Neural cell (in vitro differentiated cells): ENCODE results near the gene CA12. TPM values are rescaled to one million over a fixed set of nuclear protein-coding genes. Genes with fewer than 3 reads are reported as not detected.

ENCODE experiments used
- H2AFZ ChIP-seq: fragments of 200-600, 300-800 bp; sonication (generic), shearing (Covaris generic); 2 replicates; pipeline ENCODE4 v1.6.0; 2014; ENCODE audit warnings: low read depth, mild to moderate bottlenecking, antibody characterized with exemption, low read length, moderate library complexity
- H3F3A ChIP-seq: fragments of 200-600 bp; shearing (Covaris generic); 2 replicates; pipeline ENCODE4 v1.6.1; 2016; ENCODE audit warnings: mild to moderate bottlenecking, moderate library complexity, mixed read lengths, antibody characterized with exemption, low read length; ENCODE audit not compliant: insufficient read depth, poor library complexity, severe bottlenecking
- H3K27ac ChIP-seq: fragments of 200-600, 300-800 bp; sonication (generic), shearing (Covaris generic); 2 replicates; pipeline ENCODE4 v1.5.1; 2014; ENCODE audit warnings: mild to moderate bottlenecking, low read length, moderate library complexity
- H3K27me3 ChIP-seq: fragments of 300-800, 200-600 bp; sonication (generic), shearing (Covaris generic); 2 replicates; pipeline ENCODE4 v1.6.0; 2014; ENCODE audit warnings: mild to moderate bottlenecking, low read depth, low read length, moderate library complexity; ENCODE audit not compliant: insufficient read depth
- H3K36me3 ChIP-seq: fragments of 300-800, 200-600 bp; sonication (generic), shearing (Covaris generic); 2 replicates; pipeline ENCODE4 v1.5.1; 2014; ENCODE audit warnings: mild to moderate bottlenecking, antibody characterized with exemption, low read length, moderate library complexity; ENCODE audit not compliant: insufficient read depth
- H3K4me2 ChIP-seq: fragments of 300-800, 200-600 bp; sonication (generic), shearing (Covaris generic); 2 replicates; pipeline ENCODE4 v1.6.0; 2014; ENCODE audit warnings: mild to moderate bottlenecking, low read length
- H3K4me3 ChIP-seq: fragments of 300-800, 200-600 bp; sonication (generic), shearing (Covaris generic); 2 replicates; pipeline ENCODE4 v1.5.1; 2014; ENCODE audit warnings: mild to moderate bottlenecking, low read length, moderate library complexity
- H3K79me2 ChIP-seq: fragments of 200-600 bp; shearing (Covaris generic); replicated peaks from 2 replicates; pipeline ENCODE4 v1.6.0; 2014; ENCODE audit warnings: mild to moderate bottlenecking, low read length, moderate library complexity; ENCODE audit not compliant: insufficient read depth
- H3K9ac ChIP-seq: fragments of 300-800, 200-600 bp; sonication (generic), shearing (Covaris generic); 2 replicates; pipeline ENCODE4 v1.6.1; 2016; ENCODE audit warnings: mild to moderate bottlenecking, low read length, mixed read lengths
- H3K9me2 ChIP-seq: fragments of 200-600 bp; shearing (Covaris generic); 2 replicates; pipeline ENCODE4 v1.6.1; 2016; ENCODE audit warnings: mild to moderate bottlenecking, low read length, mixed read lengths; ENCODE audit not compliant: insufficient read depth
- H3K9me3 ChIP-seq: fragments of 200-600, 300-800 bp; sonication (generic), shearing (Covaris generic); 2 replicates; pipeline ENCODE4 v1.6.1; 2016; ENCODE audit warnings: mild to moderate bottlenecking, mixed run types, low read length, moderate library complexity, mixed read lengths
- H4K20me1 ChIP-seq: fragments of 200-600 bp; shearing (Covaris generic); 2 replicates; pipeline ENCODE4 v1.6.1; 2016; ENCODE audit warnings: mild to moderate bottlenecking, mixed run types; ENCODE audit not compliant: insufficient read depth
- CTCF ChIP-seq: fragments of 450-650 bp; IDR thresholded peaks from 2 replicates; pipeline ENCODE4 v1.5.1; 2014; ENCODE audit warnings: antibody characterized with exemption, mild to moderate bottlenecking, moderate library complexity; ENCODE audit not compliant: poor library complexity, severe bottlenecking
- EP300 ChIP-seq: fragments of 450-650 bp; conservative IDR thresholded peaks from 2 replicates; pipeline ENCODE4 v1.6.1; 2014; ENCODE audit warnings: antibody characterized with exemption, mild to moderate bottlenecking, moderate library complexity; ENCODE audit not compliant: poor library complexity, severe bottlenecking
- EZH2 ChIP-seq: fragments of 200-600, 300-800 bp; shearing (Covaris generic), sonication (generic); IDR thresholded peaks from 2 replicates; pipeline ENCODE4 v1.6.1; 2014; ENCODE audit warnings: antibody characterized with exemption, low read length, borderline replicate concordance, mild to moderate bottlenecking; ENCODE audit not compliant: insufficient read depth, poor library complexity, severe bottlenecking
- MXI1 ChIP-seq: fragments of 450-650 bp; conservative IDR thresholded peaks from 2 replicates; pipeline ENCODE4 v1.6.1; 2014; ENCODE audit warnings: antibody characterized with exemption, mild to moderate bottlenecking; ENCODE audit not compliant: poor library complexity, severe bottlenecking
- POLR2AphosphoS5 ChIP-seq: IDR thresholded peaks from 2 replicates; pipeline ENCODE4 v1.6.1; 2012
- RAD21 ChIP-seq: fragments of 450-650 bp; conservative IDR thresholded peaks from 2 replicates; pipeline ENCODE4 v1.6.1; 2014; ENCODE audit warnings: antibody characterized with exemption, mild to moderate bottlenecking, moderate library complexity
- REST ChIP-seq: IDR thresholded peaks from 2 replicates; pipeline ENCODE4 v1.6.1; 2012; ENCODE audit warnings: borderline replicate concordance
- SMC3 ChIP-seq: fragments of 450-650 bp; conservative IDR thresholded peaks from 2 replicates; pipeline ENCODE4 v1.6.1; 2014; ENCODE audit warnings: antibody characterized with exemption, mild to moderate bottlenecking, moderate library complexity; ENCODE audit not compliant: poor library complexity
- TAF1 ChIP-seq: IDR thresholded peaks from 2 replicates; pipeline ENCODE4 v1.6.1; 2012; ENCODE audit warnings: low read depth
- polyA plus RNA-seq: library from polyadenylated mRNA; depleted of rRNA; stranded (reverse); fragments of >200 nt; gene quantifications from 2 replicates; pipeline ENCODE4 v1.2.3, GENCODE V29; 2014

CA12 gene
- polyA plus RNA-seq, 1 donor from 2014 or later: 0.11 TPM

GRCh38 chr15:63352808-63353207, 28.8 kb downstream of the CA12 start:
- H3F3A ChIP-seq: no peaks in the 10 kb centered on the region

GRCh38 chr15:63351170-63351569, 30.5 kb downstream of the CA12 start:
- no peaks in the 10 kb centered on the region for H3K79me2 ChIP-seq
- no peaks in the 10 kb centered on the region for H3K27me3 ChIP-seq
- TF ChIP-seq REST: no peak
- TF ChIP-seq EZH2: no peak
- TF ChIP-seq RAD21: no peak
- TF ChIP-seq TAF1: no peak
- TF ChIP-seq CTCF: no peak
- TF ChIP-seq SMC3: no peak
- no peak for TF ChIP-seq MXI1
- no peak for TF ChIP-seq POLR2AphosphoS5
- no peaks in the 10 kb centered on the region for H3F3A ChIP-seq
- no peak overlapping the region for H3K27ac ChIP-seq
- no peak overlapping the region for H3K4me3 ChIP-seq
- H3K9me2 ChIP-seq: no peaks in the 10 kb centered on the region
- no peak overlapping the region for H3K9ac ChIP-seq
- H3K4me2 ChIP-seq: no peak overlapping the region
- H4K20me1 ChIP-seq: no peaks in the 10 kb centered on the region
- H3K9me3 ChIP-seq: no peaks in the 10 kb centered on the region
- H2AFZ ChIP-seq: no peak overlapping the region
- H3K36me3 ChIP-seq: no peaks in the 10 kb centered on the region

More at GRCh38 chr15:63352808-63353207, 28.8 kb downstream of the CA12 start:
- no peaks in the 10 kb centered on the region for H3K27me3 ChIP-seq
- H3K79me2 ChIP-seq: no peaks in the 10 kb centered on the region
- no peak overlapping the region for H3K4me3 ChIP-seq
- no peak overlapping the region for H3K27ac ChIP-seq
- no peaks in the 10 kb centered on the region for H3K36me3 ChIP-seq
- no peaks in the 10 kb centered on the region for H3K9me2 ChIP-seq
- H2AFZ ChIP-seq: no peak overlapping the region
- H3K9me3 ChIP-seq: no peaks in the 10 kb centered on the region
- no peak overlapping the region for H3K4me2 ChIP-seq
- TF ChIP-seq MXI1: no peak
- TF ChIP-seq TAF1: no peak
- no peak for TF ChIP-seq EZH2
- TF ChIP-seq EP300: no peak
- TF ChIP-seq REST: no peak
- TF ChIP-seq CTCF: no peak
- H4K20me1 ChIP-seq: no peaks in the 10 kb centered on the region
- no peak overlapping the region for H3K9ac ChIP-seq
